ENCODE measurements around the gene CEP170B.

Gene CEP170B

DNA sequence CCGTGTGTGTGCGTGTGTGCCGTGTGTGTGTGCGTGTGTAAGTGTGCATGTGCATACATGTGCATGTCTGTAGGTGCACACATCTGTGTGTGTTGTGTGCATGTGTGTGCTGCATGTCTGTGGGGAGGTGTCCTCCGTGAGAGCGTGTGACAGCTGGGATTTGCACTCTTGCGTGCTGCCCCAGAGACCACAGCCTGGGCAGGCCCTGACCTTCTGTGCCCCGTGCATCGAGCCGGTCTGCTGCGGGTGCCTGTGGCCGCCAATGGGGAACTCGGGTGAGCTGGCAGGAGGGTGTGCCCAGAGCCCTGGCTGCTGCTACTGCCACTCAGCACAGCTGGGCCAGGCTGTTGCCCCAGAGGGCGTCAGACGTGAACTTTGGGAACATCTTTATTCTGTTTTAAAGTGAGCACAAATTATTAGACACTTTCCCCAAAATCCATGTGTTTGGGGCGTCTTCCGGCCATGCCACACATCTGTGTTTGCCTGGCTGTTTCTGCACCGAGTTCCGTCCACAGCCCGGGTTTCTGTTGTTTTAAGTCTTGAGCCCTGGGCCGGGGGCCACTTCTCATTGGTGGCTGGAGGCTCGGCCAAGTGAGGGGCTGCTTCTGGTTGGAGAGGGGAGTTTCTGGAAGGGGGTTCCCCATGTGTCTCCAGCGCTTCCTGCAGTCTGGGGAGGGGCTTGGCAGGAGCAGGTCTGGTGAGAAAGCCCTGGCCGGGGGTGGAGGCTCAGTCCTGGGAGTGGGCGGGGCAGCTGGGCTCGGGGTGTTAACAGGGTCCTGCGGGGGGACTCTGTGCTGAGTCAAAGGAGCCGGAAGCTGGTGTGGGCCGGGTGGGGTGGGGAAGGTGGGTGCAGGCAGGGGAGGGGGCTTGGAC lies 7.6 kb downstream of the CEP170B start:
- no peak for DNase-seq (ENCODE audit: low read depth)
- H3K4me3 ChIP-seq (ENCODE audit: low read length) = no peak overlapping the region
- TF ChIP-seq, protein P1, sequence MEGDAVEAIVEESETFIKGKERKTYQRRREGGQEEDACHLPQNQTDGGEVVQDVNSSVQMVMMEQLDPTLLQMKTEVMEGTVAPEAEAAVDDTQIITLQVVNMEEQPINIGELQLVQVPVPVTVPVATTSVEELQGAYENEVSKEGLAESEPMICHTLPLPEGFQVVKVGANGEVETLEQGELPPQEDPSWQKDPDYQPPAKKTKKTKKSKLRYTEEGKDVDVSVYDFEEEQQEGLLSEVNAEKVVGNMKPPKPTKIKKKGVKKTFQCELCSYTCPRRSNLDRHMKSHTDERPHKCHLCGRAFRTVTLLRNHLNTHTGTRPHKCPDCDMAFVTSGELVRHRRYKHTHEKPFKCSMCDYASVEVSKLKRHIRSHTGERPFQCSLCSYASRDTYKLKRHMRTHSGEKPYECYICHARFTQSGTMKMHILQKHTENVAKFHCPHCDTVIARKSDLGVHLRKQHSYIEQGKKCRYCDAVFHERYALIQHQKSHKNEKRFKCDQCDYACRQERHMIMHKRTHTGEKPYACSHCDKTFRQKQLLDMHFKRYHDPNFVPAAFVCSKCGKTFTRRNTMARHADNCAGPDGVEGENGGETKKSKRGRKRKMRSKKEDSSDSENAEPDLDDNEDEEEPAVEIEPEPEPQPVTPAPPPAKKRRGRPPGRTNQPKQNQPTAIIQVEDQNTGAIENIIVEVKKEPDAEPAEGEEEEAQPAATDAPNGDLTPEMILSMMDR (conservative IDR thresholded peaks at IDR 0.05; ENCODE audit: low read depth, low read length) = no peak

DNA sequence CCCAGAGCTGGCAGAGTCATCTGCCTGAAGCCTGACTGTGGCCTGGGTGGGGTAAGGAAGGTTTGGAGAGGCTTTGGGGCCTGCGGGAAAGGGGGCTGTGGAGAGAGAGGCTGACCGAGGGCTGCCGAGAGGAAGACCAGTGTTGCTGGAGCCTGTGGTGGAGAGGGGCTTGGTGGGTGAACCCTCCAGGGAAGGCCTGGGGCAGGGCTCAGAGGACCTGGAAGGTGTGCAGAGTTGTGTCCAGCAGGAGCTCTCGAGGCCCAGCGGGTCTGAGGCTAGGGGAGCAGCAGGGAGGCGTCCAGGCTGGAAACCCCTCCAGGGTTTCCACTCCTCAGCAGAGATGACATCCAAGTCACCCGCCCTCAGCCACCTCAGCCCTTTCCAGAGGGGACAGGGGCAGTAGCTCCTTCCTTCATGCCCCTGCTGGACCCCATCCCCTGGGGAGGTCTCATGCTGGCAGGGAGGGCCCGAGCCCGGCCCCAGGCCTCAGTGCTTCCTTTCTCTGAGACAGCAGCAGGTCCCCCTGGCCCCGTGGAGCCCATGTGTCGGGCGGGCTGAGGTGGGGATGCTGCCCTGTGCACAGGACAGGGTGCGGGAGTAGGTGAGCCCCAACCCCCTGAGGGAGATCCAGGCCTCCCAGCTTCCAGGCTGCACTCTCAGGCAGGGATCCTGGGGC lies 8.4 kb downstream of the CEP170B start:
- DNase-seq (ENCODE audit: low read depth) = no peak
- TF ChIP-seq, protein P1 (conservative IDR thresholded peaks at IDR 0.05; ENCODE audit: low read depth, low read length) = no peak
- H3K4me3 ChIP-seq (ENCODE audit: low read length) = no peak overlapping the region

DNA sequence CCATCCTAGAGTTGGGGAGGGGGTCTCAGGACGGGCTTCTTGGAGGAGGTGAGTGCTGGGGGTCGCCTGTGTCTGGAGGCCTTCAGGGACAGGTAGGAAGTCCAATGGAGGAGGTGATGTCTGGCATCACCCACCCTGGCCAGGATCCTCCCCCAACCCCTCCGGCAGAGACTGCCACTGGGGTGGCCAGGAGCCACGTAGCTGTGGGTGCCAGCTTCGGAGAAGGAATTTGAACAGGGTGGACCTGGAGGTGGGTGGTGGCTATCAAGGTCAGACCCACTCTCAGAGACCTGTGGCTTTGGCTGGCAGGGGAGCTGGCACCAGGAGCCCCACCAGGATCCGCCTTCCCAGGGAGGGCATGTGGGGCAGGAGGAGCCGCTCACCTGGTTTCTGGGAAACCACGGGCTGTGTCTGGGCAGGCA lies 9.1 kb downstream of the CEP170B start:
- DNase-seq (ENCODE audit: low read depth) = no peak
- TF ChIP-seq, protein P1 (conservative IDR thresholded peaks at IDR 0.05; ENCODE audit: low read depth, low read length) = no peak
- H3K4me3 ChIP-seq (ENCODE audit: low read length) = no peak overlapping the region

DNA sequence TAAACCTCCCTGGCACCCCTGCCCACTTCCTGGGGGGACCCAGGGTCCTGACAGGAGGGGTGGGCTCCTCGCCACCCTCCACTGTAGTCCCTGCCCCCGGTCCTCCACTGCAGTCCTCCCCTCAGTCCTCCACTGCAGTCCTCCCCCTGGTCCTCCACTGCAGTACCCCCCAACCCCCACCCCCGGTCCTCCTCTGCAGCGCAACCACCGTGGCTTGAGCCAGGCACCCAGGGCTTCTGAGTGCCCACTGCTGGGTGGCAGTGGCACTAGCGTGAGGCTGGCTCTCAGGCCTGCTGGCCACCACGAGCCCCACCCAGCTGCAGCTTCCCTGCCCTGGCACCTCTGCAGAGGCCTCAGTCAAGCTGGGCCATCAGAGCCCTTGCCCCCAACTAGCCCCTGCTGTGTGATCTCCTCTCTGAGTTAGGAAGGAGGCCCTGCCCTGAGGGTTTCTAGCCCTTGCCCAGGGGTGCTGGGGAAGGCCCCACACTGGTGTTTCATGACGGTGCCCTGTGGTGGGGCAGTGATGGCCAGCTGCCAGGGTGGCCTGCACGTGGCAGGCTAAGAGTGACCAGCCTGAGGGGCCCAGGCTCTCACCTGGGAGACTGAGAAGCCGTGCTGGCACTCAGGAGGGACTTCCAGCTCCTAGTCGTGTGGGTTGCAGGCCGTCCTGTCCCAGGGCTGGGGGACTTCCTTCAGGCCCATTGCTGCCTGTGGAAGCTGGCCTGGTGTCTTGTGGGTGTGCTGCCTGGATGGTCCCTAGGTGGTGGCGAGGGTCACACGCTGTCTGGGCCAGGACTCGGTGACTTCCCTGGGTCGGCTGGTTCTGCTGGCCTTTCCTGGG lies 9.7 kb downstream of the CEP170B start:
- TF ChIP-seq, protein P1 (conservative IDR thresholded peaks at IDR 0.05; ENCODE audit: low read depth, low read length) = no peak
- no peak overlapping the region for H3K4me3 ChIP-seq (ENCODE audit: low read length)
- DNase-seq (ENCODE audit: low read depth) = no peak

DNA sequence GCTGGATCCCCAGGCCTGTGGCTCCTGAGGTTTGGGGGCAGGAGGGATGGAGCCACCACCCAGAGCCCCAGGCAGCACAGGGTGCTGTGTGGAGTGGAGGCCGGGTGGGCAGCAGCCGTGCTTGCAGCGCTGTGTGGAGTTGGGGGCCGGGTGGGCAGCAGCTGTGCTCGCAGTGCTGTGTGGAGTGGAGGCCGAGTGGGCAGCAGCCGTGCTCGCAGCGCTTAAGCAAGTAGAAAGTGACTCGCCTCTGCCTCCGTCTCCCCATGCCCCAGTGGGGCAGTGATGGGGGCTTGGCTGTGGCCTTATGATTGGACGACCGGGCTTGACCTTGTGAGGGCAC lies 10.3 kb downstream of the CEP170B start:
- TF ChIP-seq, protein P1 (conservative IDR thresholded peaks at IDR 0.05; ENCODE audit: low read depth, low read length) = no peak
- H3K4me3 ChIP-seq (ENCODE audit: low read length) = no peak overlapping the region
- DNase-seq (ENCODE audit: low read depth) = no peak

DNA sequence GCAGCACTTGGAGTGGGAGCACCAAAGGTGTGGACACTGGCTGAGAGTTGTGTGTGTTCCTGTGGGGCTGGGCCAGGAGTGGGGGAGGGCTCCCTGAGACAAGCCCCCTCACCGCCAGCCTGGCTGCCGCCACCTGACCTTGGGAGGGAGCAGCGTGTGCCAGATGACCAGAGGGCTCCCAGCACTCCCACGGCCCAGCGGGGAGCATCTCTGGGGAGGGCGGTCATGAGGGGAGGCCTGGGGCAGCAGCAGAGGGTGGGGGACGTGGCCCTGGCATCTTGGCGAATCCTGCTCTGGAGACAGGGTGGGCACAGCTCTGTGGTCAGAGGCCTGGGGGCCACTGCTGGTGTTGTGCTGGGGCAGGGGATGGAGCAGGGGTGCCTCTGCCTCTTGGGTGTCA lies 10.7 kb downstream of the CEP170B start:
- no peak overlapping the region for H3K4me3 ChIP-seq (ENCODE audit: low read length)
- no peak for DNase-seq (ENCODE audit: low read depth)
- TF ChIP-seq, protein P1 (conservative IDR thresholded peaks at IDR 0.05; ENCODE audit: low read depth, low read length) = no peak

All from retinal pigment epithelial cell (primary cell).